ENCODE measurements around the gene CBX2. TPM values are rescaled to one million over a fixed set of nuclear protein-coding genes. Genes with fewer than 3 reads are reported as not detected.

CBX2 gene
- total and polyA plus RNA-seq, 4 donors = 1.4 to 13.5 (median 3.0) TPM

DNA sequence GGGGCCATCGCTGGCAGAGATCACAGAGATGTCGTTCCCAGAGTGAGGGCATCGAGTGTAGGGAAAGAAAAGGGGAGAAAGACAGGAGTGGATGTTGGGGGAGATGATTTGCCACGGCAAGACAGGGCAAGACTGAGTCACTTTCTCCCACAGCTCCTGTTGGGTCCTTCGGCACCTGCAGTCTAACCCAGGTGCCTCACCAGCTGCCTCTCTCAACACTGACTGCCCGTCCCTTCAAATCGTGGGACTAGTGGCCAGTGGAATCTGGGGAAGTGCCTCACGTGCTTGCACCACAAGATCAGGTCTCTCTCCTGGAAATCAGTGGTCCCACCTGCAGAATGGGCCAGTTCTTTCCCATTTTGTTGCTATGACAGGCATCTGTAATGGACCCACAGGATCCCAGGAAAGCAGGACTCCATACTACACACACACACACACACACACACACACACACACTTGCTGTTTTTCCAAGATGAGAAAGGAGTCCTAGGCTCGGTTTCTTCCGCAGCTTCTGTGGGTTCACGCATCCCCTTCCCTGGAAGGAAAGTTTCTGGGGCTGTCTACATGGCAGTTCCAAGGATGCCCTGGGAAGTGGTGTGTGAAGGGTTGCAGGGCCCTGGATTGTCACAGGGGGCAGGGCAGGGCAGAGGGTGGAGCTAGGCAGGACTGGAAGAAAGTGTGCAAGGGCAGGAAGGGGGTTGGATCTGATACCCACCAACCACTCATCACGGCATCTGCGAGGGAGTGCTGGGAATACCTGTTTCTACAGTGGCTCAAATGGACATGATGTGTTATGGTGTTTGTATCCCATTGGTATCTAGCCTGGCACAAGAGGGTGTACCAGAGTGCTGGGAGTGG is 29.1 kb downstream of the CBX2 start:
- Histone ChIP-seq H3K9ac (ENCODE audit: insufficient read depth in 1 of 2, low read length in 2 of 2) (no peak overlapping the region), H3K36me3 (ENCODE audit: control insufficient read depth in 4 of 4, insufficient read depth in 4 of 4, low read length in 4 of 4) (no peaks in the 10 kb centered on the region), H3K9me3 (ENCODE audit: control insufficient read depth in 4 of 4, insufficient read depth in 3 of 4, low read length in 3 of 4) (peaks cover 0 to 7% (median 0%) of the 10 kb centered on the region in 4 donors), H3K27me3 (ENCODE audit: control insufficient read depth in 3 of 3, insufficient read depth in 3 of 3, low read length in 2 of 3) (peaks cover 22 to 85% (median 82%) of the 10 kb centered on the region in 3 donors), H3K27ac (ENCODE audit: low read depth in 1 of 2, low read length in 1 of 2) (no peak overlapping the region), H3K4me1 (ENCODE audit: control insufficient read depth in 5 of 5, insufficient read depth in 5 of 5, low read length in 5 of 5) (peaks cover 0 to 19% (median 15%) of the 10 kb centered on the region in 5 donors), H3K4me3 (no peak overlapping the region)
- ATAC-seq (ENCODE audit: insufficient read depth, low FRiP score) (no peak), DNase-seq (no peak)
- TF ChIP-seq, protein P1, sequence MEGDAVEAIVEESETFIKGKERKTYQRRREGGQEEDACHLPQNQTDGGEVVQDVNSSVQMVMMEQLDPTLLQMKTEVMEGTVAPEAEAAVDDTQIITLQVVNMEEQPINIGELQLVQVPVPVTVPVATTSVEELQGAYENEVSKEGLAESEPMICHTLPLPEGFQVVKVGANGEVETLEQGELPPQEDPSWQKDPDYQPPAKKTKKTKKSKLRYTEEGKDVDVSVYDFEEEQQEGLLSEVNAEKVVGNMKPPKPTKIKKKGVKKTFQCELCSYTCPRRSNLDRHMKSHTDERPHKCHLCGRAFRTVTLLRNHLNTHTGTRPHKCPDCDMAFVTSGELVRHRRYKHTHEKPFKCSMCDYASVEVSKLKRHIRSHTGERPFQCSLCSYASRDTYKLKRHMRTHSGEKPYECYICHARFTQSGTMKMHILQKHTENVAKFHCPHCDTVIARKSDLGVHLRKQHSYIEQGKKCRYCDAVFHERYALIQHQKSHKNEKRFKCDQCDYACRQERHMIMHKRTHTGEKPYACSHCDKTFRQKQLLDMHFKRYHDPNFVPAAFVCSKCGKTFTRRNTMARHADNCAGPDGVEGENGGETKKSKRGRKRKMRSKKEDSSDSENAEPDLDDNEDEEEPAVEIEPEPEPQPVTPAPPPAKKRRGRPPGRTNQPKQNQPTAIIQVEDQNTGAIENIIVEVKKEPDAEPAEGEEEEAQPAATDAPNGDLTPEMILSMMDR (IDR thresholded peaks at IDR 0.05; ENCODE audit: control extremely low read depth, extremely low read depth) = no peak
- 28% methylated on average over 13 of the region's 13 CpGs for WGBS, 2 donors

DNA sequence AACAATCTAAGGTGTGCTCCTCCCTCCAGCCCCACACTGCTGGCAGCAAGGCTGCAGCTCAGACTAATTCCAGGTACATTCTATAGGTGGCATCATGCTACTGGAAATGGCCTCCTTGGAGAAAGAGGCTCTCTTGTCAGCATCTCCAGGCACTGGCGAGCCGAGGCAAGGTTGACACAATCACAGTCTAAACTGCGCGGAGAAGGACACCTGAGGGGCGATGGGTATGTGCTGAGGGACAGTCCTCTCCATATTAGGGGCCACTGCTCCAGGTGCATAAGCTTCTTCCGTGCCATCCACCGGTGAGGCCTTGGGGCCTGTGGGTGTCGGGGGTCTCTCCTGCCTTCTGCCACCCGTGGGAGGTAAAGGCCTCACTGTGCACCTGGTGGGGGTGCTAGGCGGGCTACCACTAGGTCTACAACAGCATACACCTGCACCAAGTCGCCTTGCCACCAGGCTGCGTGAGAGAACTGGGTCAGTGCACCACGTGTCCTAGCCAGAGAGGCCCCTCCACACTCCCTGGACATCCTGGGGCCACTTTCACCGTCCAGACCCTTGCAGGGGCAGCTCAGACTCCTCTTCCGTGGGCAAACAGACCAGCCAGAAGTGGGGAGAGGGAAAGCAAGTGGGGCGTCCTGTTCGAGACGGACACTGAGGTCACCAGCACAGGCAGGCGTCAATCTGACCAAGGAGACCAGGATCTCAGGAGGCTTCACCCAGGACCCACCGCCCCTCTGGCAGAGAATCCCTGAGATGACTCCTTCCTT is 31.0 kb downstream of the CBX2 start:
- DNase-seq = peak; percentile 36 to 66 (median 53)
- Histone ChIP-seq H3K9ac (ENCODE audit: insufficient read depth in 1 of 2, low read length in 2 of 2) (no peak overlapping the region), H3K36me3 (ENCODE audit: control insufficient read depth in 4 of 4, insufficient read depth in 4 of 4, low read length in 4 of 4) (no peaks in the 10 kb centered on the region), H3K27ac (ENCODE audit: low read depth in 1 of 2, low read length in 1 of 2) (no peak overlapping the region), H3K4me3 (no peak overlapping the region), H3K9me3 (ENCODE audit: control insufficient read depth in 4 of 4, insufficient read depth in 3 of 4, low read length in 3 of 4) (peaks cover 0 to 3% (median 0%) of the 10 kb centered on the region in 4 donors), H3K4me1 (ENCODE audit: control insufficient read depth in 5 of 5, insufficient read depth in 5 of 5, low read length in 5 of 5) (peaks cover 0 to 25% (median 19%) of the 10 kb centered on the region in 5 donors), H3K27me3 (ENCODE audit: control insufficient read depth in 3 of 3, insufficient read depth in 3 of 3, low read length in 2 of 3) (peaks cover 16 to 75% (median 71%) of the 10 kb centered on the region in 3 donors)
- TF ChIP-seq, protein P1 (IDR thresholded peaks at IDR 0.05; ENCODE audit: control extremely low read depth, extremely low read depth) = no peak
- 16 to 18% methylated on average over 20 of the region's 20 CpGs for WGBS, 2 donors
- no peak for ATAC-seq (ENCODE audit: insufficient read depth, low FRiP score)

DNA sequence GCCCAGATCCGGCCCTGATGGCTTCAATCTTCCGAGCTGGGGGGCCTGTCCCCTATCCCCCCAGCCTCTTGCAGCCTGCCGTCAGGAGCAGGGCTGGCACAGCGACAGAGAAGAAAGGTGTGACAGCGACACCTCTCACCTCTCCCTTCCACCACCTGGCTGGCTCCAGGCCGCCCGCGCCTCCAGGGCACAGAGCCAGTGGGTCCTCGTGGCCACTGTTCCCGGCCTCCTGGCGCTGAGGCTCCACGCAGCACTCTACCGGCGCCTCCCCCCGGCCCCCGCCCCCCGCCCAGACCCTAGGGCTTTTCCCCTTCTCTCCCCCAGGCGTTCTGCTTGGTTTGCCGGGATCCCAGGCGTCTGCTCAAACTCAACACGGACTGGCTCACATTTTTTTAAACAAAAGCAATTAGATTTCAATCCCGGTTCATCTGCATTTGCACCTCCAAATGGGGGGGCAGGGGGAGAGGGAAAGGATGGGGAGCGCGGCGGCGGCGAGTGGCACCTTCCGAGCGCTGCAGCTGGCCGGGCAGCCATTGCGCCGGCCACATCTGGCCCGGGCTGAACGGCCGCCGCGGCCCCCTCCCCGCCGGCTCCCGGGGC is 31.7 kb downstream of the CBX2 start:
- Histone ChIP-seq H3K27me3 (ENCODE audit: control insufficient read depth in 3 of 3, insufficient read depth in 3 of 3, low read length in 2 of 3) (peaks cover 16 to 76% (median 72%) of the 10 kb centered on the region in 3 donors), H3K4me3 (no peak overlapping the region), H3K36me3 (ENCODE audit: control insufficient read depth in 4 of 4, insufficient read depth in 4 of 4, low read length in 4 of 4) (no peaks in the 10 kb centered on the region), H3K4me1 (ENCODE audit: control insufficient read depth in 5 of 5, insufficient read depth in 5 of 5, low read length in 5 of 5) (peaks cover 0 to 27% (median 16%) of the 10 kb centered on the region in 5 donors), H3K9me3 (ENCODE audit: control insufficient read depth in 4 of 4, insufficient read depth in 3 of 4, low read length in 3 of 4) (peaks cover 0 to 2% (median 0%) of the 10 kb centered on the region in 4 donors), H3K9ac (ENCODE audit: insufficient read depth in 1 of 2, low read length in 2 of 2) (no peak overlapping the region), H3K27ac (ENCODE audit: low read depth in 1 of 2, low read length in 1 of 2) (no peak overlapping the region)
- ATAC-seq (ENCODE audit: insufficient read depth, low FRiP score) = no peak
- TF ChIP-seq, protein P1 (IDR thresholded peaks at IDR 0.05; ENCODE audit: control extremely low read depth, extremely low read depth) = no peak
- DNase-seq = peak in 1 of 3 donors; percentile 36
- 4 to 5% methylated on average over 30 to 40 of the region's 40 CpGs for WGBS, 2 donors

Measured in lung (tissue), 12 donors.